Measurements from ENCODE around the gene MINDY3.

The MINDY3 gene

DNA sequence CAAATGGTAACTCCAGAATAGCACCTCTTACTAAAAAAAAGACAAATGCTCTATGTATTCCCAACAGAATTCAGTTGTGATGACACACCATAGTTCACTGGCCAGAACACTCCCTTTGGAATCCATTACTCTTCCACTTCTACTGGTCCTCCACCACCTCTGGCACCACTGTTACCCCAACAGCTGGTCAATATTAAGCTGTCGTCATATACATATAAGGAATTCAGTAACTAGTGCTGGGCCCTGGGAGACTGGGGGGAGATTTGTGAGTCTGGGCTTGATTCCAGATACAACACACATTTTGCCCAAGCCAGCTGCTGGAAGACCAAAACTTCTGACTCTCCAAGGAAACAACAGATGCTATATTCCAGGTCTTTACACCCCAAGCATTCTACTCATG lies 114.6 kb downstream of the MINDY3 start:
- no peaks in the 10 kb centered on the region for H4K20me1 ChIP-seq (ENCODE audit: control insufficient read depth, insufficient read depth, low read depth, low read length)
- H3K27ac ChIP-seq (ENCODE audit: low read depth, low read length): no peak overlapping the region
- H3K9me3 ChIP-seq (ENCODE audit: control insufficient read depth, insufficient read depth, low read length): no peaks in the 10 kb centered on the region
- H3K9me2 ChIP-seq (replicated peaks; ENCODE audit: control insufficient read depth, low read length): no peaks in the 10 kb centered on the region
- no peaks in the 10 kb centered on the region for H3K36me3 ChIP-seq (ENCODE audit: control insufficient read depth, low read length)
- H3K27me3 ChIP-seq (ENCODE audit: control insufficient read depth, low read length): 0 out of 2 replicates have a peak, but pooled peaks cover 2% of the 10 kb centered on the region
- H3K4me1 ChIP-seq (ENCODE audit: control insufficient read depth, low read length): no peaks in the 10 kb centered on the region
- TF ChIP-seq EZH2phosphoT487 (IDR thresholded peaks at IDR 0.05; ENCODE audit: borderline replicate concordance, low read length): no peak
- no peak for TF ChIP-seq CTCF (IDR thresholded peaks at IDR 0.05; ENCODE audit: low read depth, low read length, poor library complexity, severe bottlenecking)
- H3F3A ChIP-seq (ENCODE audit: control insufficient read depth, insufficient read depth): no peaks in the 10 kb centered on the region
- H3K4me3 ChIP-seq (ENCODE audit: low read length): no peak overlapping the region
- H3K4me2 ChIP-seq (ENCODE audit: low read length): no peak overlapping the region
- no peaks in the 10 kb centered on the region for H3K79me2 ChIP-seq (ENCODE audit: control insufficient read depth, low read length)

GRCh38 chr10:15744217-15744865 lies 116.0 kb downstream of the MINDY3 start:
- Histone ChIP-seq H3K4me1 (ENCODE audit: control insufficient read depth, low read length) (no peaks in the 10 kb centered on the region), H3K79me2 (ENCODE audit: control insufficient read depth, low read length) (no peaks in the 10 kb centered on the region), H3K36me3 (ENCODE audit: control insufficient read depth, low read length) (no peaks in the 10 kb centered on the region), H3K4me3 (ENCODE audit: low read length) (no peak overlapping the region), H4K20me1 (ENCODE audit: control insufficient read depth, insufficient read depth, low read depth, low read length) (no peaks in the 10 kb centered on the region), H3K9me3 (ENCODE audit: control insufficient read depth, insufficient read depth, low read length) (no peaks in the 10 kb centered on the region), H3K27me3 (ENCODE audit: control insufficient read depth, low read length) (0 out of 2 replicates have a peak, but pooled peaks cover 2% of the 10 kb centered on the region), H3K27ac (ENCODE audit: low read depth, low read length) (no peak overlapping the region), H3K4me2 (ENCODE audit: low read length) (no peak overlapping the region), H3F3A (ENCODE audit: control insufficient read depth, insufficient read depth) (no peaks in the 10 kb centered on the region), H3K9me2 (replicated peaks; ENCODE audit: control insufficient read depth, low read length) (no peaks in the 10 kb centered on the region)
- TF ChIP-seq CTCF (IDR thresholded peaks at IDR 0.05; ENCODE audit: low read depth, low read length, poor library complexity, severe bottlenecking) (peak; percentile 85), EZH2phosphoT487 (IDR thresholded peaks at IDR 0.05; ENCODE audit: borderline replicate concordance, low read length) (no peak)

- Histone ChIP-seq H3K9me3 (ENCODE audit: control insufficient read depth, insufficient read depth, low read length) (no peaks in the 10 kb centered on the region), H4K20me1 (ENCODE audit: control insufficient read depth, insufficient read depth, low read depth, low read length) (no peaks in the 10 kb centered on the region), H3K36me3 (ENCODE audit: control insufficient read depth, low read length) (no peaks in the 10 kb centered on the region), H3K27me3 (ENCODE audit: control insufficient read depth, low read length) (0 out of 2 replicates have a peak, but pooled peaks cover 2% of the 10 kb centered on the region), H3K4me1 (ENCODE audit: control insufficient read depth, low read length) (no peaks in the 10 kb centered on the region), H3K79me2 (ENCODE audit: control insufficient read depth, low read length) (no peaks in the 10 kb centered on the region), H3K9me2 (replicated peaks; ENCODE audit: control insufficient read depth, low read length) (no peaks in the 10 kb centered on the region), H3K4me2 (ENCODE audit: low read length) (no peak overlapping the region), H3K27ac (ENCODE audit: low read depth, low read length) (no peak overlapping the region), H3F3A (ENCODE audit: control insufficient read depth, insufficient read depth) (no peaks in the 10 kb centered on the region), H3K4me3 (ENCODE audit: low read length) (no peak overlapping the region)
- TF ChIP-seq CTCF (IDR thresholded peaks at IDR 0.05; ENCODE audit: low read depth, low read length, poor library complexity, severe bottlenecking) (no peak), EZH2phosphoT487 (IDR thresholded peaks at IDR 0.05; ENCODE audit: borderline replicate concordance, low read length) (no peak)
Observed at GRCh38 chr10:15743443-15743842, 116.9 kb downstream of the MINDY3 start.

Measured in DOHH2 (cell line).